ENCODE data around the gene MGAM2.

The MGAM2 gene

DNA sequence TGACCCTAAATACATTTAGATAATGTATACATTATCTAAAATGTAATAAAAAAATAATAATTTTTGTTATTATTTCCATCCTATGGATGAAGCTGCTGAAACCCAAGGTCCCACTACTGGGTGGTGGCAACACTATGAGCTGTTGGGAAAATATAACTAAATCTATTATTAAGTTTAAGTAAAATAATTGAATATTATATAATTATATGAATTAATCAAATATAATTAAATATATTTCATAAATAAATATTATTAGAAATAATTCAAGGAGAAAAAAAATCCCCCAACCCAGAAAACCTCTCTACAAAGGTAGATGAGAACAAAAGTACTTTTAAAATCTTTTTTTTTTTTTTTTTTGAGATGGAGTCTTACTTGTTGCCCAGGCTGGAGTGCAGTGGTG is 138.4 kb downstream of the MGAM2 start:
- Histone ChIP-seq H3K36me3 (ENCODE audit: control insufficient read depth, insufficient read depth, low read length) (no peaks in the 10 kb centered on the region), H3K4me3 (ENCODE audit: insufficient read depth, low read depth, low read length, poor library complexity, severe bottlenecking) (no peak overlapping the region), H3K4me1 (ENCODE audit: control insufficient read depth, insufficient read depth, low read length, poor library complexity, severe bottlenecking) (no peaks in the 10 kb centered on the region), H3K27ac (ENCODE audit: insufficient read depth, low read length, poor library complexity, severe bottlenecking) (no peak overlapping the region), H3K27me3 (replicated peaks; ENCODE audit: control insufficient read depth, insufficient read depth, low read length, poor library complexity, severe bottlenecking) (no peaks in the 10 kb centered on the region), H3K9me3 (ENCODE audit: control insufficient read depth, low read length) (no peaks in the 10 kb centered on the region)
- DNase-seq: no peak

DNA sequence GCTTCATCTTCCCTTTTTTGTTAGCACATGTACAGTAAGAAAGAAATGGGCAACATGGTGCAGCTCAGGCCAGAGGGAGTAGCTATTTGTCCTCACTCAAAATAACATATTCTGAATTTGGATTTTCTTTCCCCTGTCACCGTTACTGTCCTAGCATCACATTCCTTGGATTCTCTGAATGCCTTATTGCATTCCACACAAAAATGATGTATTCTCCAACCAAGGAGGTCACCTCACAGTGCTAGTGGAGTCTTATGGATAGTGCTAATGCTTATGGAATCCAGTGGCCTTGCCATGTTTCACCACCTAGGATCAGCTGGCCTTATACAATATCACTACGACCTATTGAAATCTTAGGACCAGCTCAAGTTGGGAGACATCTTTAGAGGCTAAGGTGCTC is 139.2 kb downstream of the MGAM2 start:
- Histone ChIP-seq H3K36me3 (ENCODE audit: control insufficient read depth, insufficient read depth, low read length) (no peaks in the 10 kb centered on the region), H3K4me3 (ENCODE audit: insufficient read depth, low read depth, low read length, poor library complexity, severe bottlenecking) (no peak overlapping the region), H3K27me3 (replicated peaks; ENCODE audit: control insufficient read depth, insufficient read depth, low read length, poor library complexity, severe bottlenecking) (no peaks in the 10 kb centered on the region), H3K27ac (ENCODE audit: insufficient read depth, low read length, poor library complexity, severe bottlenecking) (no peak overlapping the region), H3K9me3 (ENCODE audit: control insufficient read depth, low read length) (no peaks in the 10 kb centered on the region), H3K4me1 (ENCODE audit: control insufficient read depth, insufficient read depth, low read length, poor library complexity, severe bottlenecking) (no peaks in the 10 kb centered on the region)
- DNase-seq: no peak

DNA sequence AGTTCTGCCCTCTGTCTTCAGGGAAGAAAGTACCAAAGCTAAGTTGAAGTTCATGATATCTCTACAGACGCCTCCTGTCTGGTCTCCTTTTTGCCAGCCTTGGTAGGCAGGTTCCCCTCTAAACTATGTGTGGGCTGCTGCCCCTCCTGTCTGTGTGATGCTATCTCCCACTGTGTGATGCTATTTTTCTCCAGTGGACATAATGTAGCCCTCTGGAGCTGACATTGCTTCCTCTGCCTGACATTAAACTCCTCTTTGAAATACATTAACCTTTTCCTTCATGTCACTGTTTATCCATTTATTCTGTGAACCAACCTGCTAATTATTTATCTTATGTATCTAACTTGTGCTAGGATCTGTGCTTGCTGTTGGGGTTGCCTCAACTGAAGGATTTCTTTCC is 146.4 kb downstream of the MGAM2 start, which contains the start of gene PRSS58:
PRSS58 (minus strand) TSS at position 101 of the 400 bp plus-strand sequence. CDS start 351 bp downstream, outside the sequence.
- H3K27ac ChIP-seq (ENCODE audit: insufficient read depth, low read length, poor library complexity, severe bottlenecking): no peak within 1 kb of the TSS
- peaks cover 3% of the 10 kb centered on the region for H3K27me3 ChIP-seq (replicated peaks; ENCODE audit: control insufficient read depth, insufficient read depth, low read length, poor library complexity, severe bottlenecking)
- H3K4me3 ChIP-seq (ENCODE audit: insufficient read depth, low read depth, low read length, poor library complexity, severe bottlenecking): no peak within 1 kb of the TSS
- no peaks in the 10 kb centered on the region for H3K36me3 ChIP-seq (ENCODE audit: control insufficient read depth, insufficient read depth, low read length)
- H3K9me3 ChIP-seq (ENCODE audit: control insufficient read depth, low read length): no peaks in the 10 kb centered on the region
- H3K4me1 ChIP-seq (ENCODE audit: control insufficient read depth, insufficient read depth, low read length, poor library complexity, severe bottlenecking): no peaks in the 10 kb centered on the region
- DNase-seq: no peak

DNA sequence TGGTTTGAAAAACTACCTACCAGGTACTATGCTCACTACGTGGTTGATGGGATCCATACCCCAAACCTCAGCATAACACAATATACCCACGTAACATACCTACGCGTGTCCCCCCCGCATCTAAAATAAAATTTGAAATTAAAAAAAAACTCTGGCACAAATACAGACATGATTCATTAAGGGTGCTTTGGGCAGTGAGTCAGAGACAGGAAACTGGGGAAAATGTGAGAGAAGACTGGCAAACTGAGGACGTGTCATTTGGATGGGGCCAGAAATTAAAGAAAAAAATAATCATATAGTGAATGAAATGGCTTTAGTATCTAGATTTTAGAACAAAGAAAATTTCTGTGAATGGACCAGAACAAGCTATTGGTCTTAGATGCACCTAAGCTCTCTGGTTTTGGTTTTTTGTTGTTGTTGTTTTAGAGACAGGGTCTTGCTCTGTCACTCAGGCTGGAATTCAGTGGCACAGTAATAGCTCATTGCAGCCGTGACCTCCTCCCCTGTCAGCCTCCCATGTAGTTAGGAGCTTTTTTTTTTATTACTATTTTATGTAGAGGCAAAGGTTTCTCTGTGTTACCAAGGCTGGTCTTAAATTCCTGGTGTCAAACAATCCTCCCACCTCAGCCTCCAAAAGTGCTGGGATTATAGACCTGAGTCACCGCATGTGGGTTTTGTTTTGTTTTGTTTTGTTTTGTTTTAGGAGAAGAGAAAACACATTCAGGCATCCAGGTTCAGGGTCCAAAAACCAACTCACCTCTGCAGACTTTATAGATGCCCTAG is 152.3 kb downstream of the MGAM2 start:
- H3K9me3 ChIP-seq (ENCODE audit: control insufficient read depth, low read length): no peaks in the 10 kb centered on the region
- H3K27me3 ChIP-seq (replicated peaks; ENCODE audit: control insufficient read depth, insufficient read depth, low read length, poor library complexity, severe bottlenecking): peaks cover 6% of the 10 kb centered on the region
- H3K27ac ChIP-seq (ENCODE audit: insufficient read depth, low read length, poor library complexity, severe bottlenecking): no peak overlapping the region
- no peak overlapping the region for H3K4me3 ChIP-seq (ENCODE audit: insufficient read depth, low read depth, low read length, poor library complexity, severe bottlenecking)
- DNase-seq: no peak
- H3K4me1 ChIP-seq (ENCODE audit: control insufficient read depth, insufficient read depth, low read length, poor library complexity, severe bottlenecking): no peaks in the 10 kb centered on the region
- H3K36me3 ChIP-seq (ENCODE audit: control insufficient read depth, insufficient read depth, low read length): no peaks in the 10 kb centered on the region
